ENCODE measurements around the gene JAML.

JAML gene

DNA sequence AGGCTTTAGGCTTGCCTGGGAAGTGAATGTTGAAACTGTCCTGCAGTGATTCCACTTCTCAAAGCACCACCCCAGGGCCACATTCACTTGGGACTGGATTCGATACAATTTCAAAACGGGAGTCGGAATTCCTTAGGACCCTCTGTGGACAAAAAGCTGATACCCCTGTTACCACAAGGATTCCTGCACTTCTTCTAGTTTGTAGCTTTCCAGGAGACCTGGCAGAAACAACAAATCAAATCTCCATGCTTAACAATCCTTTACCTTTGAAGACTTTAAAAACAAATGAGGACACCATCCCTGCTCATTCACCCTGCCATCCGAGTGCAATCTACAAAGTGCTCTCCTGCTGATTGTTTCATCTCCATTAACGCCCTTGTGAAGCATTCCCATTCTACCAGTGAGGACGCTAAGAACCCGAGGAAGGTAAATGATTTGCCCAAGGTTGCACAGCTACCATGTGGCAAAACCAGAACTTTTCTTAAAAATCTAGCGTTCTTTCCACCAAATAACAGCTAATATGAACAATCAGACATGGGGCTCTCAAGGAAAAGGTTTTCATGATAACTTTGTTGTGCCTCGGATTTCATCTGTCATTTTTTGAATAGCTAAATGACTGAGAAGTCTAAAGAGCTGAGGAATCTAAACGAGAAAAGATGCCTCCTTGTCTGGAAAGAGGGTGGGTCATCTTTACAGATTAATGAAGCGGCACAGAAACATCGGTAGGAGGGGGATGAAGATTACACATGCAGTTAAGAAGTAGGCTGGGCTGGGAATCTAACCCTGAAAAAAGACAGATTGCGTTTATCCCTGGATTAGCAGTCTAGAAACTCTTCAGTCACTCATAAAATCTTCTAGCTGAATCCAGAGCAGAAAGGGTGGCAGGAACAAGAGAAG lies 40.0 kb upstream of the JAML start:
- Mint-ChIP-seq H3K27me3 (ENCODE audit: low read depth, poor library complexity) (peaks cover 96% of the 10 kb centered on the region), H3K36me3 (ENCODE audit: low read depth) (no peaks in the 10 kb centered on the region), H3K9me3 (no peaks in the 10 kb centered on the region), H3K4me1 (peaks cover 30% of the 10 kb centered on the region), H3K27ac (no peak overlapping the region), H3K4me3 (peak overlapping the region; percentile 76)
- TF ChIP-seq, protein P1, sequence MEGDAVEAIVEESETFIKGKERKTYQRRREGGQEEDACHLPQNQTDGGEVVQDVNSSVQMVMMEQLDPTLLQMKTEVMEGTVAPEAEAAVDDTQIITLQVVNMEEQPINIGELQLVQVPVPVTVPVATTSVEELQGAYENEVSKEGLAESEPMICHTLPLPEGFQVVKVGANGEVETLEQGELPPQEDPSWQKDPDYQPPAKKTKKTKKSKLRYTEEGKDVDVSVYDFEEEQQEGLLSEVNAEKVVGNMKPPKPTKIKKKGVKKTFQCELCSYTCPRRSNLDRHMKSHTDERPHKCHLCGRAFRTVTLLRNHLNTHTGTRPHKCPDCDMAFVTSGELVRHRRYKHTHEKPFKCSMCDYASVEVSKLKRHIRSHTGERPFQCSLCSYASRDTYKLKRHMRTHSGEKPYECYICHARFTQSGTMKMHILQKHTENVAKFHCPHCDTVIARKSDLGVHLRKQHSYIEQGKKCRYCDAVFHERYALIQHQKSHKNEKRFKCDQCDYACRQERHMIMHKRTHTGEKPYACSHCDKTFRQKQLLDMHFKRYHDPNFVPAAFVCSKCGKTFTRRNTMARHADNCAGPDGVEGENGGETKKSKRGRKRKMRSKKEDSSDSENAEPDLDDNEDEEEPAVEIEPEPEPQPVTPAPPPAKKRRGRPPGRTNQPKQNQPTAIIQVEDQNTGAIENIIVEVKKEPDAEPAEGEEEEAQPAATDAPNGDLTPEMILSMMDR (IDR thresholded peaks at IDR 0.05) = no peak
- no peak for DNase-seq

DNA sequence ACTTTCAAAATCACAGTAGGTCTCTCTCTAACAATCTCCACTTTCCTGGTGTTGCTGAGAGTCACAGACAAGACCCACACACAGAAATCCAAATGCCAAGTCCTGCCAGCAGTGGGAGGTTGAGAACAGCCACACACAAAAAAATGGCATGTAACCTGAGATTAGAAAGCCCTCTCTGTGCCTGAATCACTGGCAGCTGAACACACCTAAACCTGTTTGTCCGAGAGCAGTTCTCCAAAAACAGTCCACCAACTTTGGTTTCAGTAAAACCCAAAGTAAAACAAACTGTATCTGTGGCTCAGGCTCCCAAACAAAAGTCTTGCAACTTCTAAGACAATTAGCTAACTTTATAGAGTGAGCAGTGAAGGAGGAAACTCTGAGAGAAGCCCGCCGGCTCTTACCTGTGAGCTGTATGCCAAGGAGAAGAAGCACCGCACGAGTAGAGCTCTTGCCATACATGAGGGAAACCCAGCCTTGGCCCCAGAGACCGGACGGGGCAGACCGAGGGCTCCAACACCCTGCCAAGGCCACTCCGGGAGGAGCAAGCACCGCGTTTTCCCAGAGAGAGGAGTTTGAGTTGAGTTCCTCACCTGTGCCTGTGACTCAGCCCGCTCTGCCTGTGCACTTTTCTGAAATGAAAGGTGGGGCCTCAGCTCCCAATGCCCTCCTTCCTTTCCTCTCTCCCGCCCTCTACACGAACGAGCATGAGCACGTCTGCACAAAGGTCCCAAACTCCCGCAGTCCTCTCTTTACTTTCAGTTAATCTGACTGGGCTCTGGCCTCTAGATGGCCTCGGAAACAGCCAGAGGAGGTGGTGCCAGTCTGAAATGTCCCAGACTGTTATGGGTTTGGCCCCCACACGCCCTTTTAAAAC lies 39.1 kb upstream of the JAML start, which contains the start of gene MPZL2:
MPZL2 (minus strand) TSS at position 603 of the 874 bp plus-strand sequence; CDS start at position 459, 144 bp downstream.
- peaks cover 30% of the 10 kb centered on the region for H3K4me1 Mint-ChIP-seq
- H3K27me3 Mint-ChIP-seq (ENCODE audit: low read depth, poor library complexity) = peaks cover 96% of the 10 kb centered on the region
- H3K4me3 Mint-ChIP-seq = peak within 1 kb of the TSS; percentile 76
- no peaks in the 10 kb centered on the region for H3K36me3 Mint-ChIP-seq (ENCODE audit: low read depth)
- peak within 1 kb of the TSS; percentile 12 for H3K27ac Mint-ChIP-seq
- peak; percentile 14 for DNase-seq
- TF ChIP-seq, protein P1 (IDR thresholded peaks at IDR 0.05) = no peak
- H3K9me3 Mint-ChIP-seq = peaks cover 3% of the 10 kb centered on the region

DNA sequence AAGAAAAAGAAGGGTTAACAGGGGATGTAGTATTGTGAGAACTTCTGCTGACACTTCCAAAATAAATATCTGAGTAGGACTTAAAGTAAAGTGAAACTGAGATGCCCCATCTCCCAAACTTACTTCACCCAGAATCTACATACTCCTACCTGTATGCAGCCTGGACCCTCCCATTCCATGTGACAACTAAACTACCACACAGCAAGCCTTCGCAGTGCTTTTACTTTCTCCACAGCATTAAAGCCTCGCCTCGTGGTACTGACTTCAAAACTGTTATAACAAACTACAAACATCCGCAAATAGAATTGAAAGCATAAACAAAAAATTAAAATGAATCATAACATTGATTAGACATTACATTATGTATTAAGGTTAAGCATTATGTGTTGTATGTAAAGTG lies 38.3 kb upstream of the JAML start:
- Mint-ChIP-seq H3K4me1 (peaks cover 30% of the 10 kb centered on the region), H3K9me3 (peaks cover 6% of the 10 kb centered on the region), H3K27me3 (ENCODE audit: low read depth, poor library complexity) (peaks cover 96% of the 10 kb centered on the region), H3K36me3 (ENCODE audit: low read depth) (no peaks in the 10 kb centered on the region), H3K4me3 (no peak overlapping the region), H3K27ac (no peak overlapping the region)
- DNase-seq = no peak
- TF ChIP-seq, protein P1 (IDR thresholded peaks at IDR 0.05) = no peak

DNA sequence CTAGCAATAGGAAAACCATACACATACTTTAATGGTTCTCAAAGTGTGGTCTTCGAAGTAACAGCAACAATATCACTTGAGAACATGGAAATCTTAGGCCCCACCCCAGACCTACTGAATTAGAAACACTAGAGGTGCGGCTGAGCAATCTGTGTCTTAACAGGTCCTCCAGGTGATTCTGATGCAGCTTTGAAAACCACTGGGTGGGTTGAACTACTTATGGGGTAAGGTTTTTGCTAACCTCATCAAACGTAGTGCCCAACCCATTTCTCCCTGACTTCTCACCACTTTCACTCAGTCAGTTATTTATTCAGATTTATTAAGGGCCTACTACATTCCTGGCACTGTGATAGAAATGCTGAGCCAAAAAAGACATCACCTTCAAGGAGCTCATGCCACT lies 35.5 kb upstream of the JAML start:
- Mint-ChIP-seq H3K4me3 (no peak overlapping the region), H3K27me3 (ENCODE audit: low read depth, poor library complexity) (peaks cover 97% of the 10 kb centered on the region), H3K27ac (no peak overlapping the region), H3K36me3 (ENCODE audit: low read depth) (no peaks in the 10 kb centered on the region), H3K9me3 (peaks cover 6% of the 10 kb centered on the region), H3K4me1 (peaks cover 21% of the 10 kb centered on the region)
- TF ChIP-seq, protein P1 (IDR thresholded peaks at IDR 0.05) = no peak
- DNase-seq = no peak

DNA sequence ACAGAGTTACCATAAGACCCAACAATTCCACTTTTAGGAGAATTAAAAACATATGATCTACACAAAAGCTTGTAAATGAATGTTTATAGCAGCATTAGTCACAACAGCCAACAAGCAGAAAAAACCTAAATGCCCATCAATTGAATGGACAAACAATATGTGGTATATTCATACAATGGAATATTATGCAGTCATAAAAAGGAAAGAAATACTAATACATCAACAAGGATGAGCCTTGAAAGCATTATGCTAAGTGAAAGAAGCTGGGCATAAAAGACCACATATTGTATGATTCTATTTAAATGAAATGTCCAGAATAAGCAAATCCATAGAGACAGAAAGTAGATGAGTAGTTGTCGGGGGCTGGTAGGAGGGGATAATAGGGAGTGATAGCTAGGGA lies 34.3 kb upstream of the JAML start:
- Mint-ChIP-seq H3K4me3 (no peak overlapping the region), H3K36me3 (ENCODE audit: low read depth) (no peaks in the 10 kb centered on the region), H3K9me3 (peaks cover 10% of the 10 kb centered on the region), H3K27me3 (ENCODE audit: low read depth, poor library complexity) (peaks cover 97% of the 10 kb centered on the region), H3K27ac (no peak overlapping the region), H3K4me1 (peaks cover 8% of the 10 kb centered on the region)
- no peak for DNase-seq
- TF ChIP-seq, protein P1 (IDR thresholded peaks at IDR 0.05) = no peak
